DMS79 (cell line): ENCODE results near the gene MCCC1.
"Not testable (repeated sequence)": the region's sequence is repeated elsewhere in the genome, so short reads cannot be mapped to it uniquely, and the experiment has no call there.

ENCODE experiments used
- DNase-seq: peaks from one replicate; lab custom pipeline; 2025; lab: John Stamatoyannopoulos, UW

MCCC1 gene

GRCh38 chr3:183103950-183104349, 4.7 kb upstream of the MCCC1 start:
- not testable (repeated sequence) for DNase-seq

DNA sequence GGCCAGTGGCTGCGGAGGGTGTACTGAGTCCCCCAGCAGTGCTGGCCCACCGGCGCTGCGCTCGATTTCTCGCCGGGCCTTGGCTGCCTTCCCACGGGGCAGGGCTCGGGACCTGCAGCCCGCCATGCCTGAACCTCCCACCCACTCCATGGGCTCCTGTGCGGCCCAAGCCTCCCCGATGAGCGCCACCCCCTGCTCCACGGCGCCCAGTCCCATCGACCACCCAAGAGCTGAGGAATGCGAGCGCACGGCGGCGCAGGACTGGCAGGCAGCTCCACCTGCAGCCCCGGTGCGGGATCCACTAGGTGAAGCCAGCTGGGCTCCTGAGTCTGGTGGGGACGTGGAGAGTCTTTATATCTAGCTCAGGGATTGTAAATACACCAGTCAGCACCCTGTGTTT, 1.7 kb upstream of the MCCC1 start:
- DNase-seq: not testable (repeated sequence)

DNA sequence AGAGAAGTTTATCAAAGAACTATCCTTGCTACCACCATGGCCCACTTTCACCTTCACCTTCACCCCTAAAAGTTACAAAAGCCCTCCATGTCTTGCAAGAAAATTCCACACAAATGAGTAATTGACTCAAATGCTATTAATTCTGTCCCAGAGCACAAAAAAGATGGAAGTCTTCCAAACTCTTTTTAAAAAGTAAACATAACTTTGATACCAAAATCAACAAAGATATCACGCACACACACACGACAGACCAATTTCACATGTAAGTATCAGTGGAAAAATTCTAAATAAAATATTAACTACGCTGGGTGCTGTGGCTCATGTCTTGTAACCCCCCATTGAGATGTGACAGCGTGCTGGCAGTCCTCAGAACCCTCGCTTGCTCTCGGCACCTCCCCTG, 1.1 kb upstream of the MCCC1 start:
- DNase-seq: no peak

DNA sequence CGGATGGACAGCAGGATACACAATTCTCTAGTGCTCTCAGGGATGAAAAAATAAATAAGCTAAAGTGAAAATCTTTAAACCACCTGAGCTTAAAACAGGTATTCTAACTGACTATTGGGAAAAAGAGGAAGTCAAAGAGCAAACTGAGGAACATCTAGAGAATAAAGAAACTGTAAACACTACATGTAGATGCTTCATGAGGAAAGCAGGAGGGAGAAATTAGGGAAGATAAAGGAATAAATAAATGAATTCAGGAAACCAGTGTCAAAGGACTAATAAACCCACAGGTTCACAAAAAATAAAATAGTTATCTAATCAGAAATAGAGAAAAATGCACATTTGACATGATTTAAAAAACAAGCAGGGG, 525 bp upstream of the MCCC1 start:
- DNase-seq: no peak

DNA sequence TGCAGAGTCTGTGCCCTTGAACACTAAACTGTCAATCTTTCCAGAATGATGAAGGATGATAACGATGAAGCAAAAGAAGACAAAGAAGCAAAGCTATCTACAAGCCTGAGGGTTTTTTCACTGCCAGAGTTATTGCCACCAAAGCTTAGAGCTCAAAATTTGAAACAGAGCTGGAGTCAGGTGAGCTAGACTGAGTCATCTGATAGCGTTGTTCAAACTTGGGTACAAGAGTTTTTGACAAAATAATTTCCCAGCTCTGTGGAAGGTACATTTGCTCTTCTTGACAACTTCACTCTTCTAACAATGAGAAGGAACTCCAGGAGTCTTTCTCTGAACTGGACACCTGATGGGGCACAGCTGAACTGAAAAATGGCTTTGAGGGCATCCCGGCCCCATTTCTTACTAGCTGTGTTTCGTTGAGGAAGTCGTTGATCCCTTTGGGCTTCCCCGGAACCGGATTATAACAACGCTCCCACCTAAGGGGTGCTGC, 715 bp downstream of the MCCC1 start:
- no peak for DNase-seq

- DNase-seq: no peak
These were observed 4.6 kb downstream of the MCCC1 start for GRCh38 chr3:183094711-183095110.

DNA sequence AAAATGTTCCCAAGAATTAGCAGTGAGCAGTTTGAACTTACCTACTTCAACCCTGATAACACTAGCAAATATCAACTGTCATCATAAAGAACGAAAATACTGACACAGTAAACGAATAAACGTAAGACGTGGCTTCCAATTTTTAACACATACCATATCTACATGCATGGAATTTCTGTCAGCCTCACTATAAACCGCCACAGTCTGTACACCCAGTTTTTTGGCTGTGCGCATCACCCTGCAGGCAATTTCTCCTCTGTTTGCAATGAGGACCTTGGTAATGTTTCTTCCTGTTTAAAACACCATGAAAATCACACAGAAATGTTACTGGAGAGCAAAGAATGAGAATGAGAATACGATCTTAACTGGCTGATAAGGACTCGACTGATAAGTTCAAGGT, 7.0 kb downstream of the MCCC1 start:
- no peak for DNase-seq

GRCh38 chr3:183087184-183087583, 12.1 kb downstream of the MCCC1 start:
- DNase-seq: no peak

GRCh38 chr3:183085634-183086390, 13.5 kb downstream of the MCCC1 start:
- no peak for DNase-seq

DNA sequence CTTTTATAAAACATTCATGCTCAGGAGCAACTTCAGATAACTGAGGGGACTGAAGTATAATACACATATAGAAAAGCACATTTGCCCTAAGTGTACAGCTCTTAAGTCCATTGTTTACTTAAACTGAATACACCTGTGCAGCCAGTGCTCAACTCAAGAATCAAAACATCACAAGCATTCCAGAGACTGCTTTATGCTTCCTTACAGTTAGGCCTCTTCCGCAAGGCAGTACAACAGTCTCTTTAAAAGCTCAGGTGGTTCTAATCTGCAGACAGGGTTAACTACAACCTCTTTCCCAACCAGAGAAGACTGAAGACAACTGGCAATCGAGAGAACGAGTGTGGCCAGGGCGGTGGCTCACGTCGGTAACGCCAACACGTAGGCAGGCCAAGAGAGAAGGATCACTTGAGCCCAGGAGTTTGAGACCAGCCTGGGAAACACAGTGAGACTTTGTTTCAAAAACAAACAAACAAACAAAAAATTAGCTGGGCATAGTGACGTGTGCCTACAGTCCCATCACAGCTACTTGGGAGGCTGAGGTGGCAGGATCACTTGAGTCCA, 16.9 kb downstream of the MCCC1 start:
- no peak for DNase-seq

- no peak for DNase-seq
These were observed 17.7 kb downstream of the MCCC1 start for GRCh38 chr3:183081459-183082183.

- no peak for DNase-seq
These were observed 18.7 kb downstream of the MCCC1 start for GRCh38 chr3:183080628-183081027.

DNA sequence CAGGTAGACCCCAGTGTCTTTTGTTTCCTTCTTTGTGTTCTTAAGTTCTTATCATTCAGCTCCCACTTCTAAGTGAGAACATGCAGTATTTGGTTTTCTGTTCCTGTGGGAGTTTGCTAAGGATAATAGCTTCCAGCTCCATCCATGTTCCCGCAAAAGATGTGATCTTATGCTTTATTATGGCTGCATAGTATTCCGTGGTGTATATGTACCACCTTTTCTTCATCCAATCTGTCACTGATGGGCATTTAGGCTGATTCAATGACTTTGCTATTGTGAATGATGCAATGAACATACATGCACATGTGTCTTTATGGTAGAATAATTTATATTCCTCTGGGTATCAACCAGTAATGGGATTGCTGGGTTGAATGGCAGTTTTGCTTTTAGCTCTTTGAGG, 24.4 kb downstream of the MCCC1 start:
- no peak for DNase-seq

DNA sequence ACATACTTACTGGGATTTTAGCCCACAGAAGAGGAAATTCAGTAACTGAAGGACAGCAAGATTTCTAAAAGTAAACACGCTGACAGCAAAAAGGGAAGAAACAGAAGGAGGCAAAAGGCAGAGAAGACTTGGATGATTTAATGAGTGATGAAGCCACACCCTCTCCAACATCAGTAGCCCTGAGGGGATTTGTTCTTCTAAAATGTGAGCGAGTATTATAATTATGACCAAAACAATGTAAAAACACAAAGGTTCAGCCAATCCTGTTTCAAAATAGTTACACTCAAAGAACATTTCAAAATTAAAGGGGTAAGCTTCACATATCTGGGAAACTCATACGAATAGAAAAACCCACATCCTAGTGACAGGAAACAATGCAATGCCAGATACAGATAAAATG, 25.0 kb downstream of the MCCC1 start:
- DNase-seq: no peak

DNA sequence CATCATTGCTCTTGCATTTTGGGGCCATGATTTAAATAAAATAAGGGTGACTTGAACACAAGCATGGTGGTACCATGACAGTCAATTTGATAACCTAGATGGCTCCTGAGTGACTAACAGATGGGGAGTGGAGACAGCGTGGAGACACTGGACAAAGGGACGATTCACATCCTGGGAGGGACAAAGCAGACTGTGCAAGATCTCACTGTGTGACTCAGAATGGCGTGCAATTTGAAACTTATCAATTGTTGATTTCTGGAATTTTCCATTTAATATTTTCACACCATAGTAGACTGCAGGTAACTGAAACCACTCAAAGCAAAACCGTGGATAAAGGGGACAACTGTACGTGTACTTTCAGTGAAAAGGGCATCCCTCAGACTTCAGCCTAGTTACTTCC, 25.5 kb downstream of the MCCC1 start:
- DNase-seq: no peak

GRCh38 chr3:183070892-183071291, 28.4 kb downstream of the MCCC1 start:
- DNase-seq: no peak

- no peak for DNase-seq
These were observed 30.2 kb downstream of the MCCC1 start for GRCh38 chr3:183069086-183069485.

- not testable (repeated sequence) for DNase-seq
These were observed 32.4 kb downstream of the MCCC1 start for GRCh38 chr3:183066891-183067290.

GRCh38 chr3:183064475-183064874, 34.8 kb downstream of the MCCC1 start:
- no peak for DNase-seq

DNA sequence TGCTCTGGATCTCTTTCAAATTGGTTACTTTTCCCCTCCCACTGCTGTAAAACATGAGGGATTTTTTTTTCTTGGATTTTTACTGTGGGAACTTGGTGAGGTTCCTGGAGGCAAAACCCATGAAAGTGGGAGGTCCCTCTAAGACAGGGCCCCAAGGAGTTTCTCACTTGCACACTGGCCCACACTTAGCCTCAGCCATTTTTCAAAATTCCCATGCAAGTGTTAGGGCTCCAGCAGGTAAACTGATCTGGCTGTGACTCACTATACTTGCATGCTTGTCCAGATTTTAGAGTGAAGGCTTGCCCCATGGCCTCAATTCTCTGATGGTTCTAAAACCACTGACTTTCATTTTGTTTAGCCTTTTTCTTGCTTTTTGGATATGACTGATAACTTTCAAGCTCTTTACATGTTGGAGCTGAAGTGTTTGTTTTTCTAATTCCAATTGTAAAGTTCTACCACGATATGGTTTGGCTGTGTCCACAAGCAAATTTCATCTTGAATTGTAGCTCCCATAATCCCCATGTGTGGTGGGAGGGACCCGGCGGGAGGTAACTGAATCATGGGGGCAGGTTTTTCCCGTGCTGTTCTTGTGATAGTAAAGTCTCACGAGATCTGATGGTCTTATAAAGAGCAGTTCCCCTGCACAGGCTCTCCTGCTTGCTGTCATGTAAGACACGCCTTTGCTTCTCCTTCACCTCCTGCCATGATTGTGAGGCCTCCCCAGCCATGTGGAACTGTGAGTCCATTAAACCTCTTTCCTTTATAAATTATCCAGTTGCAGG, 37.7 kb downstream of the MCCC1 start:
- DNase-seq: no peak

GRCh38 chr3:183058351-183058750, 40.9 kb downstream of the MCCC1 start:
- DNase-seq: no peak

DNA sequence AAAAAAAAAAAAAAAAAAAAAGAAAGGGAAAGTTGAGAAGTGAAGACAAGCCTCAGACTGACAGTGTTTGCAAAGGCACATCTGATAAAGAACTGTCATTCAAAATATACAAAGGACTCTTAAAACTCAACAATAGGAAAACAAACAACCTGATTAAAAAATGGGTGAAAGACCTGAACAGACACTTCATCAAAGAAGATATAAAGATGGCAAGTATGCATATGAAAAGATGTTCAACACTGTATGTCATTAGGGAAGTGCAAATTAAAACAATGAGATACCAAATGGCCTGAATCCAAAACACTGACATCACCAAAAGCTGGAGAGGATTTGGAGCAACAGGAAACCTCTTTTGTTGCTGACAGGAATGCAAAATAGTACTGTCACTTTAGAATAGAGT, 48.6 kb downstream of the MCCC1 start:
- DNase-seq: no peak
